Activated CD4-positive, alpha-beta T cell treated with anti-CD3 and anti-CD28 coated beads, Interleukin-2, amount 10 ng/mL, durations not matched to agents 24 days and 14 days (primary cell): ENCODE results near the gene TRIM74. TPM values are rescaled to one million over a fixed set of nuclear protein-coding genes. Genes with fewer than 3 reads are reported as not detected.
"Not testable (repeated sequence)": the region's sequence is repeated elsewhere in the genome, so short reads cannot be mapped to it uniquely, and the experiment has no call there.

ENCODE experiments used
- DNase-seq: peaks from one replicate; pipeline ENCODE4 v3.0.0; 2022
- H3K27ac Mint-ChIP-seq: one replicate; pipeline ENCODE4 v1.8.0; 2022; ENCODE audit warnings: mild to moderate bottlenecking, mixed read lengths
- H3K27me3 Mint-ChIP-seq: one replicate; pipeline ENCODE4 v1.8.0; 2022; ENCODE audit warnings: mixed read lengths
- H3K36me3 Mint-ChIP-seq: one replicate; pipeline ENCODE4 v1.8.0; 2022; ENCODE audit warnings: low read depth, mild to moderate bottlenecking, mixed read lengths
- H3K4me1 Mint-ChIP-seq: one replicate; pipeline ENCODE4 v1.8.0; 2021; ENCODE audit warnings: mixed read lengths
- H3K4me3 Mint-ChIP-seq: one replicate; pipeline ENCODE4 v1.8.0; 2022; ENCODE audit warnings: mild to moderate bottlenecking, moderate library complexity, mixed read lengths
- H3K9me3 Mint-ChIP-seq: one replicate; pipeline ENCODE4 v1.8.0; 2021; ENCODE audit warnings: mixed read lengths
- intact Hi-C: fragments of 100-400 bp; cut with micrococcal nuclease; formaldehyde crosslinking; loops from one replicate; pipeline ENCODE4 v1.15.1; 2023
- total RNA-seq: library from RNA; stranded (reverse); gene quantifications from 2 replicates; pipeline ENCODE4 v1.2.3, GENCODE V29; 2022

The TRIM74 gene
- total RNA-seq, 1 donor from 2014 or later = 2.1 TPM

DNA sequence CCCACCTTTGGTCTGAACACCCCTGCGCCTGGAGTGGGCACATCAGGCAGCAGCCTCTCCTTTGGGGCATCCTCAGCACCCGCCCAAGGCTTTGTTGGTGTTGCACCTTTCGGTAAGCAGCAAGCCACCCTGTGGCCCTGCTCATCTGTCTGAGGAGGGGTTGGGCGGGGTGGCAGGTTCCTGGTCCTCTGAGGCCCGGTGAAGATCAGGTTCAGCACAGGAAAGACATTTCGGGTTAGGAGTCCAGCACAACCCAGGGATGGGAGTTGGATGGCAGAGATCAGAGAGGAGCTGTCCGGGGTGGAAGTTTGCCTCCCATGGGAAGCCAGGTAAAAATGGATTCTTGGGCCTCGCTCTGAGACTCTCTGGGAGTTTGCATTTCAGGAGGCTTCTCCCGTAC, 23.7 kb downstream of the TRIM74 start:
- H3K27me3 Mint-ChIP-seq, DNase-seq, H3K27ac Mint-ChIP-seq, H3K4me3 Mint-ChIP-seq, intact Hi-C loops, H3K4me1 Mint-ChIP-seq, H3K9me3 Mint-ChIP-seq: not testable (repeated sequence)
- H3K36me3 Mint-ChIP-seq = peaks cover 14% of the 10 kb centered on the region

- H3K36me3 Mint-ChIP-seq = peaks cover 14% of the 10 kb centered on the region
- H3K27ac Mint-ChIP-seq, DNase-seq, H3K4me3 Mint-ChIP-seq, H3K4me1 Mint-ChIP-seq, H3K27me3 Mint-ChIP-seq, H3K9me3 Mint-ChIP-seq, intact Hi-C loops: not testable (repeated sequence)
Measured at GRCh38 chr7:72944937-72945336, 24.3 kb downstream of the TRIM74 start.

- H3K9me3 Mint-ChIP-seq, H3K27ac Mint-ChIP-seq, intact Hi-C loops, H3K4me1 Mint-ChIP-seq, H3K27me3 Mint-ChIP-seq, DNase-seq, H3K4me3 Mint-ChIP-seq: not testable (repeated sequence)
- peaks cover 17% of the 10 kb centered on the region for H3K36me3 Mint-ChIP-seq
Measured at GRCh38 chr7:72942956-72943355, 26.3 kb downstream of the TRIM74 start.

DNA sequence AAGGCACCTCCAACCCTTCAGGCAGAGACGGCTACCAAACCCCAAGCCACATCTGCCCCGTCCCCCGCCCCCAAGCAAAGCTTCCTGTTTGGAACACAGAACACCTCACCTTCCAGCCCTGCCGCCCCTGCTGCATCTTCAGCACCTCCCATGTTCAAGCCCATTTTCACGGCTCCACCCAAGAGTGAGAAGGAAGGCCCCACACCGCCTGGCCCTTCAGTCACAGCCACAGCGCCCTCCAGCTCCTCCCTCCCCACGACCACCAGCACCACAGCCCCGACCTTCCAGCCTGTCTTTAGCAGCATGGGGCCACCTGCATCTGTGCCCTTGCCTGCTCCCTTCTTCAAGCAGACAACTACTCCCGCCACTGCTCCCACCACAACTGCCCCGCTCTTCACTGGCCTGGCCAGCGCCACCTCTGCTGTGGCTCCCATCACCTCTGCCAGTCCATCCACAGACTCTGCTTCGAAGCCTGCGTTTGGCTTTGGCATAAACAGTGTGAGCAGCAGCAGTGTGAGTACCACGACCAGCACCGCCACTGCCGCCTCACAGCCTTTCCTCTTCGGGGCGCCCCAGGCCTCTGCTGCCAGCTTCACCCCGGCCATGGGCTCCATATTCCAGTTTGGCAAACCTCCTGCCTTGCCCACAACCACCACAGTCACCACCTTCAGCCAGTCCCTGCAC, 27.1 kb downstream of the TRIM74 start:
- not testable (repeated sequence) for H3K4me3 Mint-ChIP-seq, DNase-seq
- H3K36me3 Mint-ChIP-seq = peaks cover 18% of the 10 kb centered on the region

DNA sequence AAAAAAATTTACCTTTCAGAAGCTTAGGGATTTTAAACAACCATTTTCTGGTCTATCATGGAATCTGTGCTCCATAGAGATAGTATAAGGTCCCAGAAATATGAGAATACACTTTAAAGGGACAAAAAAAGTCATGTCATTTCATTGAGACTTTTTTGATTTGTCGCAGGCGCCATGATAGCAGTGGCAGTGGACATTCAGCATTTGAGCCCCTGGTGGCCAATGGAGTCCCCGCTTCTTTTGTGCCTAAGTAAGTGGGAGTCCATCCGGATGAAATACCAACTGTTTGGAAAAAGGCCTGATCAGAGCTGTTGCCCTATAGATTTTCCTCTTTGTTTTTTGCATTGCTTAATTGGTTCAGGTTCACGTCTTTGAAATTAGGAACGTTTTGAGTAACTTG, 41.0 kb downstream of the TRIM74 start:
- H3K27ac Mint-ChIP-seq, H3K27me3 Mint-ChIP-seq, DNase-seq, intact Hi-C loops, H3K4me3 Mint-ChIP-seq, H3K9me3 Mint-ChIP-seq: not testable (repeated sequence)
- peaks cover 21% of the 10 kb centered on the region for H3K4me1 Mint-ChIP-seq
- H3K36me3 Mint-ChIP-seq = peaks cover 54% of the 10 kb centered on the region

More for the DNA sequence above, 27.1 kb downstream of the TRIM74 start:
- H3K9me3 Mint-ChIP-seq, intact Hi-C loops, H3K4me1 Mint-ChIP-seq, H3K27me3 Mint-ChIP-seq, H3K27ac Mint-ChIP-seq: not testable (repeated sequence)

- H3K4me3 Mint-ChIP-seq, H3K27me3 Mint-ChIP-seq, H3K27ac Mint-ChIP-seq, DNase-seq, intact Hi-C loops, H3K9me3 Mint-ChIP-seq: not testable (repeated sequence)
- Mint-ChIP-seq H3K36me3 (peaks cover 56% of the 10 kb centered on the region), H3K4me1 (peaks cover 21% of the 10 kb centered on the region)
Measured at GRCh38 chr7:72927791-72928190, 41.5 kb downstream of the TRIM74 start.

DNA sequence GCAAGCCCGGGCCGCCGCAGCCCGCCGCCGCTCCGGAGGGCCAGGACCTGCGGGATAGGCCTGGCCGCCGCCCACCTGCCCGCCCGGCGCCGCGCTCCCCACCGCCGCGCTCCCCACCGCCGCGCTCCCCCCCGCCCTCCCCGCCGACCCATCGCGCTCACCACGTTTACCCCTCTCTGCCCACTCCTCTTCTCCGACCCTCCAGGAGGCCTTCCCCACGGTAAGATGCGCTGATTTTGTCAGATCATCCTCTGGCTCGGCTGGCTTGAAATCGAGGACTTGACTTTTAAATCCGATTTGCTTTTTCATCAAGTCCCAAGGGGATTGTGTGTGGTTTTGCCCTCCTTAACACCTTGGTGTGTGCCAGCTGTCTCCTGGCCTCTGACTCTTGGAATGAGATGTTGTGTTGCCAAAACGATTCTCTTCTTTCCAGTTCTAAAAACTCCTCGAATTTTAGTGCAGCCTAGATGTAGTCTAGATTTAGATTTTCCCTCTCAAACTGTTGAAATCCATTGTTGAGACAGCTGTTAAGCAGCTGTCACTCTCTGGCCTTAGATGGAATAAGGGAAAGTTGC, 43.6 kb downstream of the TRIM74 start:
- intact Hi-C loops = loop anchor here (2.0 kb wide), 1 partner anchor 97 kb away; the partner anchor contains the start of gene TYW1B
- peaks cover 53% of the 10 kb centered on the region for H3K36me3 Mint-ChIP-seq

GRCh38 chr7:72924733-72925545, 44.3 kb downstream of the TRIM74 start, which contains the start of gene POM121:
Gene POM121, plus strand, starts transcription at chr7:72925095. Its CDS starts 27 bp downstream, at chr7:72925122.
- Mint-ChIP-seq H3K27me3 (no peaks in the 10 kb centered on the region), H3K4me3 (peak within 1 kb of the TSS; percentile 98), H3K36me3 (peaks cover 50% of the 10 kb centered on the region), H3K4me1 (peaks cover 21% of the 10 kb centered on the region), H3K27ac (peak within 1 kb of the TSS; percentile 100), H3K9me3 (no peaks in the 10 kb centered on the region)
- intact Hi-C loops = loop anchor here (2.0 kb wide), 1 partner anchor 96 kb away; the partner anchor contains the start of gene TYW1B
- peak; percentile 96 for DNase-seq

More for the DNA sequence above, 43.6 kb downstream of the TRIM74 start:
- peak overlapping the region; percentile 98 for H3K4me3 Mint-ChIP-seq
- DNase-seq = peak; percentile 65
- H3K4me1 Mint-ChIP-seq = peaks cover 21% of the 10 kb centered on the region
- H3K27ac Mint-ChIP-seq = peak overlapping the region; percentile 95
- no peaks in the 10 kb centered on the region for H3K9me3 Mint-ChIP-seq
- H3K27me3 Mint-ChIP-seq = no peaks in the 10 kb centered on the region

GRCh38 chr7:72924386-72924732, 44.9 kb downstream of the TRIM74 start:
- DNase-seq = no peak
- intact Hi-C loops = loop anchor here (2.0 kb wide), 1 partner anchor 96 kb away; the partner anchor contains the start of gene TYW1B
- Mint-ChIP-seq H3K4me3 (peak overlapping the region; percentile 98), H3K27me3 (no peaks in the 10 kb centered on the region), H3K36me3 (peaks cover 49% of the 10 kb centered on the region), H3K4me1 (peaks cover 21% of the 10 kb centered on the region), H3K27ac (peak overlapping the region; percentile 100), H3K9me3 (no peaks in the 10 kb centered on the region)

GRCh38 chr7:72919256-72919775, 50.0 kb downstream of the TRIM74 start:
- intact Hi-C loops = no loop called here
- Mint-ChIP-seq H3K4me1 (peaks cover 9% of the 10 kb centered on the region), H3K27ac (no peak overlapping the region), H3K9me3 (no peaks in the 10 kb centered on the region), H3K4me3 (no peak overlapping the region), H3K27me3 (no peaks in the 10 kb centered on the region), H3K36me3 (peaks cover 28% of the 10 kb centered on the region)
- DNase-seq = no peak

DNA sequence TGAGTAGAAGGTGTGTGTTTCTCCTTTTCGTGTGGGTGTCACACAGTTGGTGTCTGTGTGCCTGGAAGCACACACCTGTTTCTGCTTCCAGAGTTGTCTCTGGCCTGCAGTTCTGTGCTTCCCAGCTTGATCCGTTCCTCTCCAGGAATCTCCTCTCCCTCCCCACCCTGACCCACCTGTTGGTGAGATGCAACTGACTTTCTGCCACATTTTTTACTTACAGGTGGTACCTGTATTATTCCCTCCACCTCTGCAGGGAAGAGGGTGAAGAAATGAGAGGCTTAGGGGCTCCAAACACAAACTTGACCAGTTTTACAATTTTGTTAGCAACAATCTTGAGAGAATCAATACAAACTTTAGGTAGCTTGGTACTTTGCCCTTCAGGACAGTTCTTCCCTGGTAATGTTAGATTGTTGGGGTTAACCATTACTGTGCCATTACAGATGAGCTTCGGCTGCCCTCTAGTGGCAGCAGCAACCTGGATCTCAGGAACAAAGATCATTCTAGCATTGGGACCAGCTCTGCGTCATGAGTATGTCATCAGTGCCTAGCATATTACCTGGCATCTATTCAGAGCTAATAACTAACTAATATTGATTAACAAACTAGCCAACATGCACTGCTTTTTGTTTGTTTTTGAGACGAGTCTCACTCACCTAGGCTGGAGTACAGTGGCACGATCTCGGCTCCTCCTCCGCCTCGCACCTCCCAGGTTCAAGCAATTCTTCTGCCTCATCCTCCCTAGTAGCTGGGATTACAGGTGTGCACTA, 54.3 kb downstream of the TRIM74 start:
- Mint-ChIP-seq H3K27ac (peak overlapping the region; percentile 20), H3K4me1 (peaks cover 16% of the 10 kb centered on the region), H3K36me3 (peaks cover 36% of the 10 kb centered on the region)
- H3K9me3 Mint-ChIP-seq, H3K4me3 Mint-ChIP-seq, H3K27me3 Mint-ChIP-seq, intact Hi-C loops: not testable (repeated sequence)
- DNase-seq = peak; percentile 87

DNA sequence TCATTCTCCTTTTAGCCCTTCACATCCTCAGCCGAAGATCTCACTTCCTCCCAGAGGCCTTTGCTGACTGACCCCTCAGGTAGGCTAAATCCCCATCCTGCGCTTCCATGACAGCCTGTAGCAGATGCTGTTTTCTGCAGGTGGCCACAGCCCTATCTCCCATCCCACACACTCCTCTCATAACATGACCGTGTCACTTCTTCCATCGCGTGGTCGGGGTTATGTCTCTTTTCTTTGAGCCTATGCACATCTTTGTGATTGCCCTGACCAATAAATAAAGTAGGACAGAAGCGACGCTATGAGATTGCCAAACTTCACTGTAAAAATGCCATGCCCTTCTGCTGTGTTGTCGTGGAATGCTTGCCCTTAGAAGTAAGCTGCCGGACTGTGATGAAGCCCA, 55.5 kb downstream of the TRIM74 start:
- H3K27me3 Mint-ChIP-seq, intact Hi-C loops, H3K9me3 Mint-ChIP-seq, DNase-seq, H3K4me3 Mint-ChIP-seq: not testable (repeated sequence)
- peaks cover 16% of the 10 kb centered on the region for H3K4me1 Mint-ChIP-seq
- peaks cover 36% of the 10 kb centered on the region for H3K36me3 Mint-ChIP-seq
- peak overlapping the region; percentile 75 for H3K27ac Mint-ChIP-seq

DNA sequence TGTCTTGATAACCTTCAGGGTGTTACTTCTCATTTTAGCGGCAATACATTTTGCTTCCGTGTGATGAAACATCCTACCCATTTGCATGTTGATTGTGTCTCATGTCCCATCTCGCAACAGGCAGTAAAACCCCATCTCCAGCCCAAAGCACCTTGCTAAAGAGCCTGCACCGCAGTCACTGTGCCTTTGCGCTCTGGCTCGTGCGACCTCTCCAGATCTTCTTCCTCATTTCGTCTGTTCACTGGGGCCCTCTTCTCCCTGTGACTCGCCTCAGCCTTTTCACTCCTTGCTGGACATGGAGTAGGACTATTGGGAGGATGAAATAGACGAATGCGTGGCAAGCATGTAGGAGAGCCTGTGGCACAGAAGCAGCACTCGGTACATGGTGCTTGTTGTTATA, 57.9 kb downstream of the TRIM74 start:
- H3K4me3 Mint-ChIP-seq, H3K9me3 Mint-ChIP-seq, H3K27ac Mint-ChIP-seq, DNase-seq, H3K27me3 Mint-ChIP-seq, intact Hi-C loops: not testable (repeated sequence)
- Mint-ChIP-seq H3K4me1 (peaks cover 21% of the 10 kb centered on the region), H3K36me3 (peaks cover 41% of the 10 kb centered on the region)
